DOHH2 (cell line): ENCODE results near the gene KAT7.

Experiments
- EZH2phosphoT487 ChIP-seq: fragments of 200-600 bp; sonication (generic); IDR thresholded peaks from 2 replicates; pipeline ENCODE4 v1.6.1; 2017; ENCODE audit warnings: borderline replicate concordance, mild to moderate bottlenecking, antibody characterized with exemption, low read length, moderate library complexity, mixed read lengths
- TF ChIP-seq, protein P1 (sequence below): fragments of 200-600 bp; sonication (generic); IDR thresholded peaks from one replicate; pipeline ENCODE4 v1.5.1; 2014; ENCODE audit warnings: antibody characterized with exemption, mild to moderate bottlenecking, low read depth, low read length; ENCODE audit not compliant: poor library complexity, severe bottlenecking

- TF ChIP-seq, protein P1, sequence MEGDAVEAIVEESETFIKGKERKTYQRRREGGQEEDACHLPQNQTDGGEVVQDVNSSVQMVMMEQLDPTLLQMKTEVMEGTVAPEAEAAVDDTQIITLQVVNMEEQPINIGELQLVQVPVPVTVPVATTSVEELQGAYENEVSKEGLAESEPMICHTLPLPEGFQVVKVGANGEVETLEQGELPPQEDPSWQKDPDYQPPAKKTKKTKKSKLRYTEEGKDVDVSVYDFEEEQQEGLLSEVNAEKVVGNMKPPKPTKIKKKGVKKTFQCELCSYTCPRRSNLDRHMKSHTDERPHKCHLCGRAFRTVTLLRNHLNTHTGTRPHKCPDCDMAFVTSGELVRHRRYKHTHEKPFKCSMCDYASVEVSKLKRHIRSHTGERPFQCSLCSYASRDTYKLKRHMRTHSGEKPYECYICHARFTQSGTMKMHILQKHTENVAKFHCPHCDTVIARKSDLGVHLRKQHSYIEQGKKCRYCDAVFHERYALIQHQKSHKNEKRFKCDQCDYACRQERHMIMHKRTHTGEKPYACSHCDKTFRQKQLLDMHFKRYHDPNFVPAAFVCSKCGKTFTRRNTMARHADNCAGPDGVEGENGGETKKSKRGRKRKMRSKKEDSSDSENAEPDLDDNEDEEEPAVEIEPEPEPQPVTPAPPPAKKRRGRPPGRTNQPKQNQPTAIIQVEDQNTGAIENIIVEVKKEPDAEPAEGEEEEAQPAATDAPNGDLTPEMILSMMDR: no peak
- TF ChIP-seq EZH2phosphoT487: no peak
Observed at GRCh38 chr17:49741692-49742076, 46.8 kb upstream of the KAT7 start.
